Omental fat pad (tissue), 4 donors: ENCODE results near the gene LRRC74A. TPM values are rescaled to one million over a fixed set of nuclear protein-coding genes. Genes with fewer than 3 reads are reported as not detected.

Source experiments
- ATAC-seq: fragments of 150-250 bp; one replicate; pipeline ENCODE4 v1.9.1; 2016; ENCODE audit warnings: mild to moderate bottlenecking, moderate library complexity; ENCODE audit not compliant: low FRiP score
- DNase-seq: peaks from one replicate; pipeline ENCODE4 v3.0.0-alpha.2; 2019; ENCODE audit warnings: low spot score
- CTCF ChIP-seq, 3 donors: fragments of 450-650 bp; IDR thresholded peaks; one replicate each; pipeline ENCODE4 v1.5.1; 2016 to 2017; ENCODE audit warnings: antibody characterized with exemption in 3 of 3, mild to moderate bottlenecking in 3 of 3, moderate library complexity in 2 of 3
- total RNA-seq, 4 donors: library from RNA; depleted of rRNA; stranded (reverse); fragments of >200 nt; gene quantifications; one replicate each; pipeline ENCODE4 v1.1.0, GENCODE V29; 2016

Gene LRRC74A
- total RNA-seq, 4 donors from 2014 or later, result not detected

DNA sequence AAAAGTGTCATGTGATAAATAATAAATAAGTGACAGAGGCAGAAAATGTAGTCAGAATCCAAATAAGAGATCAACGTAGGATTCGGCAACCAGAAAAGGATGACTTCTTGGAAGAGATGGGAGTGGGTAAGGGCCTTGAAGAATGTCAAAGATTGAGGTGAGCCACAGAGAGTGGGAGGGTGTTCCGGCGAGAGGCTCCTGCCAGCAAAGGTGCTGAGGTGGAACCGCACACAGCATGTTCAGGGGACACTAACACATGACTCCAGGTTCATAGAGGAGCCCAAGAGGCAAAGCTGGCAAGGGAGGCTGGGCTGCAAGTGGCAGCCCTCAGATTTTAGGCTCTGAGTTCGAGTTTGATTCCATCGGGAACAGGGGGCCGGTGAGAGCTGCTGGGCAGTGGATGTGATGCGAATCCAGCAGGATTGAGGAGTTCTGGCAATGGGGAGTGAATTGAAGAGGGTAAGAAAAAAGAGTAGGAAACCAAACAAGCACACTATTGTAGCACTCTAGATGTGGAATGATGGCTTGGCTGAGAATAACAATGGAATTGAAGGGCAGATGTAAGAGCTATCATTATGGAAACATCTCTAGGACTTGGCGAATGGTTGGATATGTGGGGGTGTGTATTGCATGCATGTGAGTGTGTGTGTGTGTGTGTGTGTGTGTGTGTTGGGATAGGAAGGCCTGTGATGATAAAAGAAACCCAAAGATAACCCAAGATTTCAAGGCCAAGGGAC, 36.5 kb downstream of the LRRC74A start:
- DNase-seq (no peak), ATAC-seq (no peak)
- no peak for TF ChIP-seq CTCF (IDR thresholded peaks at IDR 0.05)

GRCh38 chr14:76863724-76864407, 37.7 kb downstream of the LRRC74A start:
- DNase-seq (no peak), ATAC-seq (peak; percentile 33)
- no peak for TF ChIP-seq CTCF (IDR thresholded peaks at IDR 0.05)

GRCh38 chr14:76866456-76866855, 40.2 kb downstream of the LRRC74A start:
- no peak for ATAC-seq
- TF ChIP-seq CTCF (IDR thresholded peaks at IDR 0.05), result no peak
- no peak for DNase-seq

DNA sequence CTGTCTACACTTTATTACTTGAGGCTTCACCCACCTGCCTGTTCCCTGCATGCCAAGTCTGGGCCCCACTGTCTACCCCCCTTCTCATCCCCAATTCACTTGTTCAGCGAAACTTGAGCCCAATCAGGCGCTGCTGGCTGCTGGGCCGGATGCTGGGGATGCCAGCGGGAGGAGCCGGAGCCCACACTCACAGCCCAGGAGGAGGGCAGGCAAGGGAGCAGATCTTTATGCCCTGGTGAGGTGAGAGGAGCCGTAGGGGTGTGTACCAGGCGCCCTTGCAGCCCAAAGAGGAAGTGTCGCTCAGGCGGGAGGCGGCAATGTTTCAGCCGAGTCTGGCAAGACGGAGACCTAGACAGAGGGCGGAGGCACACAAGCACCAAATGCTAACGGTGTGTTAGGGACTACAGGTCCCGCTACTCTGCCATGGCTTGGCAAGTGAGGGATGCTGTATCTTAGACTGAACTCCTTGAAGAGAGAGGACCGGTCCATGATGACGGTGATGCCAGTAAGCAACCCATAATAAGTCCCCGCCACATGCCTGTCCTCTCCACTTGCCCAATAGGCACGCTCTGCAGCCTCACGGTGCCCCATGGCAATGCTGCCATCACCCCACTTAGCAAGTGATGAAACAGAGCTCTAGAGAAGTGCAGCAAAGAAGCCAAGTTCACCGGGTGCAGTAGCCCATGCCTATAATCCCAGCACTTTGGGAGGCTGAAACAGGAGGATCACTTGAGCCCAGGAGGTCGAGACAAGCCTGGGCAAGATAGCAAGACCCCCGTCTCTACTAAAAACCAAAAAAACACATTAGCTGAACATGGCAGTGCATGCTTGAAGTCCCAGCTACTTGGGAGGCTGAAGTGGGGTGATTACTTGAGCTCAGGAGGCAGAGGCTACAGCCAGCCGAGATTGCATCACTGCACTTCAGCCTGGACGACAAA, 41.6 kb downstream of the LRRC74A start:
- no peak for ATAC-seq
- no peak for DNase-seq
- TF ChIP-seq CTCF (IDR thresholded peaks at IDR 0.05), result no peak

- TF ChIP-seq CTCF (IDR thresholded peaks at IDR 0.05), result no peak
- DNase-seq (no peak), ATAC-seq (no peak)
Observed at GRCh38 chr14:76868454-76869170, 42.4 kb downstream of the LRRC74A start.

GRCh38 chr14:76870166-76870565, 44.0 kb downstream of the LRRC74A start:
- no peak for ATAC-seq
- DNase-seq, result no peak
- TF ChIP-seq CTCF (IDR thresholded peaks at IDR 0.05), result no peak
